GM12878 (cell line): Measurements from ENCODE around the gene ADISSP. TPM values are rescaled to one million over a fixed set of nuclear protein-coding genes. Genes with fewer than 3 reads are reported as not detected.

Experiments
- ATAC-seq: fragments of 200-7000 bp; cut with Tn5 transposase; 3 replicates; pipeline ENCODE4 v1.9.1; 2020; ENCODE audit warnings: mild to moderate bottlenecking, moderate library complexity
- BruUV-seq: library from RNA; stranded (reverse); fragments of 400-500 nt; replicated peaks from 2 replicates; lab custom pipeline; 2021; lab: Mats Ljungman, UMichigan
- CTCF ChIA-PET: fragments of 300-600 bp; sonication (Branson Sonifier 250); formaldehyde crosslinking; extraction: SDS; loops from one replicate; lab custom pipeline; 2021; ENCODE audit warnings: inconsistent platforms; lab: Yijun Ruan, JAX
- POLR2A ChIA-PET: fragments of 350-600 bp; formaldehyde crosslinking; extraction: SDS; loops from one replicate; lab custom pipeline; 2021; ENCODE audit warnings: inconsistent platforms; lab: Charles Lee
- RAD21 ChIA-PET: fragments of 300-600 bp; sonication (Branson Sonifier 250); formaldehyde crosslinking; loops from one replicate; lab custom pipeline; 2023; ENCODE audit warnings: antibody characterized with exemption; ENCODE audit not compliant: unreplicated experiment; lab: Charles Lee
- SMC1A ChIA-PET: fragments of 300-600 bp; sonication (Branson Sonifier 250); formaldehyde crosslinking; loops from one replicate; lab custom pipeline; 2023; ENCODE audit not compliant: unreplicated experiment, uncharacterized antibody; lab: Charles Lee
- DNase-seq: peaks from one replicate; pipeline ENCODE4 v3.0.0-alpha.2; 2011; ENCODE audit warnings: low read depth, low spot score
- FAIRE-seq: peaks from 3 replicates; lab custom pipeline; 2011; peaks lifted over from hg19 to GRCh38; lab: Jason Lieb, UNC
- H2AFZ ChIP-seq: 2 replicates; pipeline ENCODE4 v1.6.0; 2011; ENCODE audit warnings: low read depth, low read length, control low read depth; ENCODE audit not compliant: control insufficient read depth
- H3K27ac ChIP-seq: 2 replicates; pipeline ENCODE4 v1.5.1; 2011; ENCODE audit warnings: control low read depth; ENCODE audit not compliant: control insufficient read depth, insufficient read depth
- H3K27me3 ChIP-seq, 2 experiments: replicated peaks in 1 of 2; 2 replicates each; pipeline versions ENCODE4 v1.6.0 to v1.6.1; 2011; ENCODE audit warnings: low read length in 1 of 2; ENCODE audit not compliant: control insufficient read depth in 2 of 2, insufficient read depth in 2 of 2
- H3K36me3 ChIP-seq, 2 experiments: 2 replicates each; pipeline ENCODE4 v1.5.1; 2011; ENCODE audit warnings: low read length in 1 of 2; ENCODE audit not compliant: control insufficient read depth in 2 of 2, insufficient read depth in 2 of 2
- H3K4me1 ChIP-seq: 2 replicates; pipeline ENCODE4 v1.6.1; 2011; ENCODE audit warnings: mild to moderate bottlenecking, low read length, moderate library complexity, mixed read lengths; ENCODE audit not compliant: control insufficient read depth, insufficient read depth
- H3K4me2 ChIP-seq: 2 replicates; pipeline ENCODE4 v1.6.0; 2011; ENCODE audit warnings: control low read depth; ENCODE audit not compliant: control insufficient read depth, insufficient read depth
- H3K4me3 ChIP-seq: fragments of 200-600 bp; sonication (generic); 2 replicates; pipeline ENCODE4 v1.5.1; 2016
- H3K79me2 ChIP-seq: 2 replicates; pipeline ENCODE4 v1.6.0; 2011; ENCODE audit warnings: low read length; ENCODE audit not compliant: control insufficient read depth, insufficient read depth
- H3K9ac ChIP-seq: 2 replicates; pipeline ENCODE4 v1.8.0; 2011; ENCODE audit warnings: low read length, control low read depth, mixed read lengths; ENCODE audit not compliant: control insufficient read depth, insufficient read depth
- H3K9me3 ChIP-seq: replicated peaks from 3 replicates; pipeline ENCODE4 v1.5.1; 2011; ENCODE audit warnings: mild to moderate bottlenecking, low read length; ENCODE audit not compliant: control insufficient read depth, insufficient read depth
- H4K20me1 ChIP-seq: 2 replicates; pipeline ENCODE4 v1.6.0; 2011; ENCODE audit not compliant: control insufficient read depth, insufficient read depth
- BRCA1 ChIP-seq: IDR thresholded peaks from 2 replicates; pipeline ENCODE4 v1.6.1; 2011; ENCODE audit warnings: low read depth, low read length, improper control_type of control experiment
- IKZF1 ChIP-seq: fragments of 450-650 bp; conservative IDR thresholded peaks from 2 replicates; pipeline ENCODE4 v1.6.1; 2017; ENCODE audit warnings: antibody characterized with exemption, mild to moderate bottlenecking
- IKZF2 ChIP-seq, 2 experiments: fragments of 450-650 bp; IDR thresholded peaks; 2 replicates each; pipeline ENCODE4 v1.6.1; 2017; ENCODE audit warnings: mild to moderate bottlenecking in 2 of 2, moderate library complexity in 2 of 2
- NFYB ChIP-seq: IDR thresholded peaks from 2 replicates; pipeline ENCODE4 v1.6.1; 2011; ENCODE audit warnings: low read depth, mild to moderate bottlenecking, low read length, improper control_type of control experiment, moderate library complexity; ENCODE audit not compliant: insufficient read depth
- RELB ChIP-seq: fragments of 450-650 bp; IDR thresholded peaks from 2 replicates; pipeline ENCODE4 v1.6.1; 2017; ENCODE audit warnings: low read depth, mild to moderate bottlenecking, moderate library complexity
- RUNX3 ChIP-seq: IDR thresholded peaks from 2 replicates; pipeline ENCODE4 v1.6.1; 2012; ENCODE audit warnings: low read length, inconsistent platforms
- ZNF384 ChIP-seq: IDR thresholded peaks from 2 replicates; pipeline ENCODE4 v1.6.1; 2012; ENCODE audit warnings: low read depth, mild to moderate bottlenecking, low read length, improper control_type of control experiment, borderline replicate concordance
- WGBS: methylation state at CpG from one replicate; pipeline ENCODE4 v1.1.6; 2016; ENCODE audit warnings: low lambda C conversion rate; ENCODE audit not compliant: insufficient replicate concordance, insufficient coverage; ENCODE audit errors: missing lambda C conversion rate; 5-methylcytosine and 5-hydroxymethylcytosine counted together
- in situ Hi-C: fragments of 300-500 bp; cut with MboI; formaldehyde crosslinking; loops from 9 replicates; pipeline ENCODE4 v1.14.3; 2018; ENCODE audit warnings: mixed read lengths
- intact Hi-C: fragments of 100-400 bp; cut with micrococcal nuclease; formaldehyde crosslinking; loops from one replicate; pipeline ENCODE4 v1.14.2; 2022; ENCODE audit not compliant: unreplicated experiment
- polyA plus RNA-seq, 11 experiments: library from polyadenylated mRNA; depleted of rRNA in 4 of 11; unstranded in 6 of 11; stranded (reverse) in 5 of 11; fragments of >200 nt; fragmentation: Nextera tagmentation in 4 of 11; fragmentation: Illumina TruSeq in 1 of 11; extraction: Ambion mirVana in 4 of 11; extraction: Trizol in 1 of 11; gene quantifications; 1 replicate in 1 of 11; 2 replicates in 10 of 11; pipeline versions ENCODE4 v1.2.1 to v1.2.3, GENCODE V29; 2011 to 2016; ENCODE audit warnings: inconsistent platforms in 2 of 11, missing spikeins in 2 of 11, low read depth in 1 of 11
- total RNA-seq, 4 experiments: library from RNA; depleted of rRNA in 3 of 4; stranded (reverse); fragments of >200 nt in 3 of 4; fragmentation: Illumina TruSeq in 1 of 4; extraction: Trizol in 1 of 4; gene quantifications; 2 replicates each; pipeline versions ENCODE4 v1.2.1 to v1.2.3, GENCODE V29; 2013 to 2021
- TF ChIP-seq, protein P1 (sequence below): fragments of 450-650 bp; conservative IDR thresholded peaks from 2 replicates; pipeline ENCODE4 v1.6.1; 2017; ENCODE audit warnings: mild to moderate bottlenecking, moderate library complexity

ADISSP gene
- total and polyA plus RNA-seq, 10 of the 15 experiments (the other 5 are each of a cell fraction or from before 2014, with no cell fraction given) = 0.80 to 96.3 (median 38.6) TPM

DNA sequence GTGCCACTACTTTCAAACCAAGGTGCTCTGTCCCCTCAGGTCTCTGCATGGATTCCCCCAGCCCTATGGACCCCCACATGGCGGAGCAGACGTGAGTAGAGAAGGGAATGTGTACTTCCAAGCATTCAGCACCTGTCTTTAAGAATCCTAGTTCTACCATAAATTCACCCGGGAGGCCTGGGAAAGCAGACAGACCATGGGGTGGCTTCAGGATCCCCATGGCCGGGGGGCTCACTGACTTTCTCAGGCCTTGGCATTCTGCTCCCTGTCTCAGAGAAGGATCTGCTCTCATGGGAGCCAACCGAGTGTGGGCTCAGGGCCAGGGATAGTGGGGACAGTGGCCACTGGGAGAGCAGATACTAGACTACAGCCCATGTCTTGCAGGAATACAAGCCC is 30.8 kb upstream of the ADISSP start:
- Histone ChIP-seq H4K20me1 (no peaks in the 10 kb centered on the region), H3K9ac (peak overlapping the region; percentile 68; the same call in 1 of the 2 replicates), H3K4me1 (peaks cover 45% of the 10 kb centered on the region)
- DNase-seq = no peak
- SMC1A ChIA-PET = no interaction called here
- in situ Hi-C loops = no loop called here
- TF ChIP-seq BRCA1 = no peak
- TF ChIP-seq, all 136 proteins: peak for 0
- WGBS = 37% methylated on average over 5 of the region's 5 CpGs
- H3K27me3 ChIP-seq = no peaks in the 10 kb centered on the region
- peak overlapping the region; percentile 77; the same call in 1 of the 2 replicates for H3K4me3 ChIP-seq
- intact Hi-C loops = loop anchor here (2.0 to 5.0 kb wide), 2 partner anchors 22 to 109 kb away; partner anchors contain the start of gene AP5S1
- peak overlapping the region; percentile 53 for H3K27ac ChIP-seq
- H3K79me2 ChIP-seq = peaks cover 18% of the 10 kb centered on the region
- H2AFZ ChIP-seq = no peak overlapping the region
- no peaks in the 10 kb centered on the region for H3K9me3 ChIP-seq
- FAIRE-seq (no peak), ATAC-seq (no peak)
- BruUV-seq = TSS peak; percentile 57
- ChIA-PET RAD21 (interaction anchor here (0.7 kb wide), 1 partner anchor 12 kb away, joined by 6 read pairs; the partner anchor contains the start of gene CENPB), POLR2A (interaction anchor here (0.7 to 1.0 kb wide), 4 partner anchors 14 to 502 kb away, joined by 4 to 6 read pairs (median 6); no protein-coding TSS in a partner anchor), CTCF (interaction anchor here (0.6 to 3.8 kb wide), 3 partner anchors 10 to 82 kb away, joined by 3 to 33 read pairs (median 3); partner anchors contain the start of gene AP5S1)
- H3K4me2 ChIP-seq = peak overlapping the region; percentile 85
- peaks cover 11 to 16% of the 10 kb centered on the region in 2 experiments for H3K36me3 ChIP-seq

GRCh38 chr20:3797592-3798372 is 30.2 kb upstream of the ADISSP start:
- peak overlapping the region; percentile 62 for H3K27ac ChIP-seq
- in situ Hi-C loops (no loop called here), intact Hi-C loops (loop anchor here (2.0 to 5.0 kb wide), 2 partner anchors 23 to 110 kb away; partner anchors contain the start of gene AP5S1)
- peak overlapping the region; percentile 85 for H3K4me2 ChIP-seq
- no peaks in the 10 kb centered on the region for H3K27me3 ChIP-seq
- peak; percentile 7 for ATAC-seq
- peaks cover 5 to 13% of the 10 kb centered on the region in 2 experiments for H3K36me3 ChIP-seq
- WGBS = 13% methylated on average over 10 of the region's 19 CpGs
- H3K9ac ChIP-seq = peak overlapping the region; percentile 68
- peaks cover 18% of the 10 kb centered on the region for H3K79me2 ChIP-seq
- SMC1A ChIA-PET = no interaction called here
- CTCF ChIA-PET = interaction anchor here (0.6 to 3.8 kb wide), 3 partner anchors 9 to 81 kb away, joined by 3 to 33 read pairs (median 3); partner anchors contain the start of gene AP5S1
- H2AFZ ChIP-seq = no peak overlapping the region
- H3K9me3 ChIP-seq = no peaks in the 10 kb centered on the region
- no TSS peak for BruUV-seq
- DNase-seq = no peak
- peaks cover 43% of the 10 kb centered on the region for H3K4me1 ChIP-seq
- POLR2A ChIA-PET = interaction anchor here (0.7 to 1.0 kb wide), 4 partner anchors 15 to 502 kb away, joined by 4 to 6 read pairs (median 6); no protein-coding TSS in a partner anchor
- no peaks in the 10 kb centered on the region for H4K20me1 ChIP-seq
- FAIRE-seq = peak; percentile 31
- H3K4me3 ChIP-seq = peak overlapping the region; percentile 77
- RAD21 ChIA-PET = interaction anchor here (0.7 kb wide), 1 partner anchor 11 kb away, joined by 6 read pairs; the partner anchor contains the start of gene CENPB
- TF ChIP-seq IKZF1 (0 out of 2 replicates have a peak, but pooled peaks have one; percentile 43), ZNF384 (peak; percentile 83), RUNX3 (peak; percentile 51), IKZF2 (IDR thresholded peaks at IDR 0.05) (0 out of 4 replicates have a peak, but pooled peaks of 1 of the 2 experiments have one; percentile 49), RELB (0 out of 2 replicates have a peak, but pooled peaks have one; percentile 33), NFYB (0 out of 2 replicates have a peak, but pooled peaks have one; percentile 17)
- TF ChIP-seq, protein P1, sequence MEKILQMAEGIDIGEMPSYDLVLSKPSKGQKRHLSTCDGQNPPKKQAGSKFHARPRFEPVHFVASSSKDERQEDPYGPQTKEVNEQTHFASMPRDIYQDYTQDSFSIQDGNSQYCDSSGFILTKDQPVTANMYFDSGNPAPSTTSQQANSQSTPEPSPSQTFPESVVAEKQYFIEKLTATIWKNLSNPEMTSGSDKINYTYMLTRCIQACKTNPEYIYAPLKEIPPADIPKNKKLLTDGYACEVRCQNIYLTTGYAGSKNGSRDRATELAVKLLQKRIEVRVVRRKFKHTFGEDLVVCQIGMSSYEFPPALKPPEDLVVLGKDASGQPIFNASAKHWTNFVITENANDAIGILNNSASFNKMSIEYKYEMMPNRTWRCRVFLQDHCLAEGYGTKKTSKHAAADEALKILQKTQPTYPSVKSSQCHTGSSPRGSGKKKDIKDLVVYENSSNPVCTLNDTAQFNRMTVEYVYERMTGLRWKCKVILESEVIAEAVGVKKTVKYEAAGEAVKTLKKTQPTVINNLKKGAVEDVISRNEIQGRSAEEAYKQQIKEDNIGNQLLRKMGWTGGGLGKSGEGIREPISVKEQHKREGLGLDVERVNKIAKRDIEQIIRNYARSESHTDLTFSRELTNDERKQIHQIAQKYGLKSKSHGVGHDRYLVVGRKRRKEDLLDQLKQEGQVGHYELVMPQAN = 0 out of 2 replicates have a peak, but pooled peaks have one; percentile 18
